ENCODE data around the gene DNAH14.
"Not testable (repeated sequence)": the region's sequence is repeated elsewhere in the genome, so short reads cannot be mapped to it uniquely, and the experiment has no call there.

DNAH14 gene

DNA sequence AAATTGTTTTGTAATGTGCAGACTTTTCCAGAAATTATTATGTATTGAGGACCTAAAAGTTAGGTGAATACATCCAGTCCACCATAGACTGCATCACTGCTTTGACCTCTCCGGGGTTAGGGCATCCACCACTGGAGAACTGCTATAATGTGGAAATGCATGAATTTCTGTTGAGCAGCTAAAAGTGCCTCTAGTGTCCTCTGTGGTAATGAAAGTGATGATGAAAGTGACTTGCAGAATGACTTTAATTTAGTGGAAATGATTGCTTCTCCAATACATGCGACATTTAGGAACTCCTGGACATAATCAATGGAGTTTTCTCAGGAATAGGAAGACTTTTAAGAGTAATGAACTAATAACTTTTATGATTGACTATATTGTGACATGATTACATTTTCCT lies 327.6 kb downstream of the DNAH14 start:
- DNase-seq (ENCODE audit: low read depth), result no peak

DNA sequence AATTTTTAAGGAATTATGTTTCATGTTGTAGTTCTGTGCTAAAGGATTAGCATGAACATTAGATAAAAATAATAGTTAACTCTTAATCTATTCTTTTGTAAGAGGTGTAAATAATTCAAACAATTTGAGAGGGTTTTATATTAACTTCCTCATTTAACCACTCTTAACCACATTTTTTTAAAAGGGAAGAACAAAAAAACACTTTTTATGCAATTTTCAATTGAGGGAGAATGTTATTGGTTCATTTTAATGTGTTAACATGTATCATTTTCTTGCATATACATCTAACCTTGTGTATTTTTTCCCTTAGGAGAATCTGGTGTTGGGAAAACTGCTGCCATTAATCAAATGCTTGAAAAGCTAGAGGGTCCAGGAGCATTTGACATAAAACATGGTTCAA lies 329.3 kb downstream of the DNAH14 start:
- DNase-seq (ENCODE audit: low read depth), result no peak

DNA sequence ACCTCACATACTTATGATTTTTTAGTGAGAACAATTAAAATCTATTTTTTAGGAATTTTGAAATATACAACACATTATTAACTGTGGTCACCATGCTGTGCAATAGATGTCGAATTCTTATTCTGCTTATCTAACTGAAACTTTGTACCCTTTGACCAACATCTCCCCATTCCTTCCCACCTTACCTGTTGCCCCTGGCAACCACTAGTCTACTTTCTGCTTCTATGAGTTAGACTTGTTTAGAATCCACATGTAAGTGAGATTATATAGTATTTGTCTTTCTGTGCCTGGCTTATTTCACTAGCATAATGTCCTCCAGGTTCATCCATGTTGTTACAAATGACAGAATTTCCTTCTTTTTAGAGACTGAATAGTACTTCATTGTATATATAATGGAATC lies 330.1 kb downstream of the DNAH14 start:
- DNase-seq (ENCODE audit: low read depth), result no peak

DNA sequence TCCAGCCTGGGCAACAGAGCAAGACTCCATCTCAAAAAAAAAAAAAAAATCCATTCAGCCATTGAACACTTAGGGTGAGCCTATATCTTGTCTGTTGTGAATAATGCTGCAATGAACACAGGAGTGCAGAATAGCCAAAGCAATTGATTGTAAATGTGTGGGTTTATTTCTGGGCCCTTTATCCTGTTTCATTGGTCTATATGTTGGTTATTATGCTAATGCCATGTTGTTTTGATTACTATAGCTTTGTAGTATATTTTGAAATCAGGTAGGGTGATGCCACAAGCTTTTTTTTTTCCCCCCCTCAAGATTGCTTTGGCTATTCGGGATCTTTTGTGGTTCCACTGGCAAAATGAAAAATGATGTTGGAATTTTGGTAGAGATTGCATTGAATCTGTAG lies 330.8 kb downstream of the DNAH14 start:
- no peak for DNase-seq (ENCODE audit: low read depth)

DNA sequence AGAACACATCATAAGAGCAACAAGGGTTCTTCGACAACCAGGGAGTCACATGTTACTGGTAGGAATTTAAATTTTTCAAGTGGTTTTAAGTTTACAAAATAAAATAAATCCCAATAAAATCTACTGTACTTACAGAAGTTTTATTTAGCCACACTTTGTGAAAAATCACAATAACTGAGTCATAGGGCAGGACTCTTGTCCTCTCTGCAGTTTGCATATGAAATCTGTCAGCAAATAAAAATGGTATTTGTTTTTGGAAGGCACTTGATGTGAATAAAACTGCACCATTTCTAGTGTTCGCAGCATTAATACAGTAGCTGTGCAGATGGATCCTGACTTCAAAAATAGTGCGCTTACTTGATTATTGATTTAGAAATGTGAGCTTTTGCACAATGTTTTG lies 348.0 kb downstream of the DNAH14 start:
- DNase-seq (ENCODE audit: low read depth), result no peak

DNA sequence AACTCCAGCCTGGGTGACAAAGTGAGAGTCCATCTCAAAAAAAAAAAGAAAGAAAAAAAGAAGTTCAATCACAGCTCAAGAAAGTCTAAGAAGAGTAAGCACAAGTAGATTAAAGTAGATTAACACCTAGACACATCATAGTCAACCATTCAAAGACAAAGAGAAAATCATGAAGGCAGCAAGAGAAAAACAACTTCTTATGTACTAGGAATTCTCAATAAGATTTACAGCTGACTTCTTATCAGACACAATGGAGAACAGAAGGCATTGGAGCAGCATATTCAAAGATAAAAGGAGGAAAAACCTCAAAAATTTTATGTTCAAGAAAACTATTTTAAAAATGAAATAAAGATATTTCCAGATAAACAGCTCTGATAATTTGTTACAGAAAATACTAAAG lies 351.1 kb downstream of the DNAH14 start:
- DNase-seq (ENCODE audit: low read depth), result no peak

DNA sequence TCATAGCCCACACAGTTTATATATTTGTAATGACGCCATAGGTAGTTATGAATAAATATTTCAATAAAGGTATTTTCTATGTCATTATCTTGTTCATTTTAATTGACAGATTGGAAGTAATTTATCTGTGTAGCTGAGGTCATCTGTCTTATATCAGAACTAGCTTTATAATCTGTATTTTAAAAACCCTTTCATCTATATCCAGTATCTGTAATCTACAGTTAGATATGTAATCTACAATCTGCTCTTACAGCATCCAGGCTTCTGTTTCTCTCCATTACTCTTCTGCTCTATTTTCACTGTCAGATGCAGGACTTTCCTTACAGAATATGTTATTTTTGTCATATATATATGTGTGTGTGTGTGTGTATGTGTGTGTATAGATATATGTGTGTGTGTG lies 360.8 kb downstream of the DNAH14 start:
- no peak for DNase-seq (ENCODE audit: low read depth)

DNA sequence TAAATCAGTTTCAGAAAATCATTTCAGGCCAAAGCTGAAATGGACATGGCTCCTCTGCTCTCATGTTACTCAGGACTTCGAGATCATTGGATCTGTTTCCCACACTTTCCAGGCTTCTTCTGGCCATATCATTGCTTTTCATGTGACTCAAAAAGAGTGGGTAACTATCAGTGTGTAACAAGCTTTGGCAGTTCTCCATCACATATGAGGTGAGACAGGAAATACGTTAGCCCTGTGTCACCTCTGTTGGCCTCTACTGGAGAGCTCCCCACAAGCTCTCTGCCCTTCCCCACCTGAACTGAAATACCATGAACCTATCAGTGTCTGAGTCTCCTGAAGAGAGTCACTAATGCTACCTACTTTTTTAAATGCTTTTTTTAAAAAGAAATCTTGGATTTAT lies 370.1 kb downstream of the DNAH14 start:
- no peak for DNase-seq (ENCODE audit: low read depth)

DNA sequence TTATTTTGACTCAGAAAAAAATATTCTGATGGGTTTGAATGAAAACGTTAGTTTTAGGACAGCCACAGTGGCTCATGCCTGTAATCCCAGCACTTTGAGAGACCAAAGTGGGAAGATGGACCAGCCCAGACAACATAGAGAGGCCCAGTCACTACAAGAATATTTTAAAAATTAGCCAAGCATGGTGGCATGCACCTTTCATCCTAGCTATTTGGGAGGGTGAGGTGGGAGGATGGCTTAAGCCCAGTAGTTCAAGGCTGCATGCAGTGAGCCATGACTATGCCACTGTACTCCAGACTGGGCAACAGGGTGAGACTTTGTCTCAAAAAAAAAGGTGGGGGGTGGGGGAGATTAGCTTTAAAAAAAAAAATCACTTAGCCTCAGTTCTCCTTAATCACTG lies 370.9 kb downstream of the DNAH14 start:
- no peak for DNase-seq (ENCODE audit: low read depth)

DNA sequence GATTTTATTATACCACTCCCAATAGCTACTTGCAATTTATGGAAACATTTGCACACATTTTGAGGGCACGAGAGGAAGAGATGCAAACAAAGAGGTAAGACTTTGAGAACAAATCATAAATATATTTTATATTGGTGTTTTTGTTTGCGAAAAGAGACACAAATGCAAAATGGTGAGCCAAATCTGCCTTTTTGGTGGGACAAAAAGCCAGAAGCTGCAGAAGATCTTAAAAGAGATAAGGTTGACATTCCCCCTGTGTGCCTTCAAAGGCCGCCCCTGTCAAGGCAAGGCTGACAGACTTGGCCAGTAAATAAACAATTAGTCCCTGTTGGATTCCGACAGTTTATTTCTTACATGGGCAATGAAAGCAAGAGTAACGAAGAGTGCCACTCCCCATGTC lies 375.5 kb downstream of the DNAH14 start:
- no peak for DNase-seq (ENCODE audit: low read depth)

DNA sequence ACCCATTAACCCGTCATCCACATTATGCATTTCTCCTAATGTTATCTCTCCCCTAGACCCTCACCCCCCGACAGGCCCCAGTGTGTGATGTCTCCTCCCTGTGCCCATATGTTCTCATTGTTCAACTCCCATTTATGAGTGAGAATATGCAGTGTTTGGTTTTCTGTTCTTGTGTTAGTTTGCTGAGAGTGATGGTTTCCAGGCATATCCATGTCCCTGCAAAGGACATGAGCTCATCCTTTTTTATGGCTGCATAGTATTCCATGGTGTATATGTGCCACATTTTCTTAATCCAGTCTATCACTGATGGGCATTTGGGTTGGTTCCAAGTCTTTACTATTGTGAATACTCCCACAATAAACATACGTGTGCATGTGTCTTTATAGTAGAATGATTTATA lies 381.1 kb downstream of the DNAH14 start:
- DNase-seq (ENCODE audit: low read depth), result not testable (repeated sequence)

DNA sequence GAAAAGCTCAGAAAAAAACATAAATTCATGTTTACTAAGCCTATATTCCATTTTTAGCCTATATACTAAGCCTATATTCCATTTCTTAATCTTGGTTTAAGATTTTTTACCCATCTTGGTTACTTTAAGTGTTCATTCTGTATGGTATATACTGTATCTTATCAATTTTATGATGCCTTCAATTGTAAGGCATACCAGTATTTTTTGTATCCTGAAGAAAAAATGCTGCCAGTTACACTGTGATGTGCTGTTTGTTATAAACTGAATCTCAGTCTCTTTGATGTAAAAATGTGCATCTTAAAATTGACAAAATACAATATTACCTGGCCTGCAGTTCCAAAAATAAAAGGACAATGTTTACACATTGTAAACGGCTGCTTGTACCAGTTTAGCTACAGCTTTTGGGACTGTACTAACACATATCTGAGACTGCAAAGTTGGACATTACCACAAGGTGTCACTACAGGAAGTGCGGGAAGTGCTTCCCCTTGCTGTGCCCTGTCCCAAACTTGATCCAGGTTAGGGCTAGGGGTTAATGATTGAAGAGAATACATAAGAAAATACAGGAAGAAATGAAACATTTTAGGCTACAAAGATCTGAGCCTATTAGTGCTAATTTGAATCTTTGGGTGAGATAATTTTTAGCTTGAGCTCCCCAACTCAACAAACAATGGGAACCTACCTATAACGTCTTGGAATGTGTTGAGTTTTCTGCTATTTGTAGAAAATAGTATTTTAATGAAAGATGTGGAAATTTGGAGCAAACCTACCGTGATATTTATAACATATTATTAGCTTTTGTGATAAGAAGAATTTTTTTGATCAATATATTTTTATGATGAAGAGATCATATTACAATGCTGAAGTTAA lies 389.5 kb downstream of the DNAH14 start:
- no peak for DNase-seq (ENCODE audit: low read depth)

DNA sequence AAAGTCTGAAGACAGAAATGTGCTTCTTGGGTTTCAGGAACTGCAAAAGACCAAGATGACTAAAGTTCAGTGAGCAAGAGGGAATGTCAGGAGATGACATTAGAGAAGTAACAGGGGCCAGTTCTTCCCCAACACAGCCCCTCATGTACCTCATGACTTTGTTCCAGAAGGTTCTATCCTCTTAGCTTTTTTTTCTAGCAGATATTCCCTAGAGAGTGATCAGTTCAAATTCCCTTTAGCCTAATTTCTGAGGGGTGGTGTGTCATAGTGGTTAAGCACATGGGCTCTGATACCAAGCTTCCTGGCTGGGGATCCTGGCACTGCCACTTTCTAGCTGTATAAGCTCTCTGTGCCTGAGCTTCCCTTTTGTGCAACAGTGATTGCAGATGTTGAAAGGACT lies 390.4 kb downstream of the DNAH14 start:
- DNase-seq (ENCODE audit: low read depth), result no peak

DNA sequence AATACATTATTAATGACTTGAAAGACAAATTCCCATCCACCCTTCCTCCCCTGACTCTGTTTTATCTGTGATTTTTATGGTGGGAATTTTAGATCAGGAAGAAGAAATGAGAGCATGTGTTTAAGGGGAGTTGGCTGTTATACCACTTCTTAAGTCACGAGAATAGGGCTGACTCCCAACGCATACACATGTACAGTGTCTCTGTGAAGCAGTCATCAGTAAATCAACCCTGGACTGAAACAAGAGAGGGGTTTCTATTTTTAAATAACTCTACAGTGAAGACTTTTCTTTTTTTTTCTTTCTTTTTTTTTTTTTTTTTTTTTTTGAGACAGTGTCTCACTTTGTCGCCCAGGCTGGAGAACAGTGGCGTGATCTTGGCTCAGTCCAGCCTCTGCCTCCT lies 392.3 kb downstream of the DNAH14 start:
- no peak for DNase-seq (ENCODE audit: low read depth)

DNA sequence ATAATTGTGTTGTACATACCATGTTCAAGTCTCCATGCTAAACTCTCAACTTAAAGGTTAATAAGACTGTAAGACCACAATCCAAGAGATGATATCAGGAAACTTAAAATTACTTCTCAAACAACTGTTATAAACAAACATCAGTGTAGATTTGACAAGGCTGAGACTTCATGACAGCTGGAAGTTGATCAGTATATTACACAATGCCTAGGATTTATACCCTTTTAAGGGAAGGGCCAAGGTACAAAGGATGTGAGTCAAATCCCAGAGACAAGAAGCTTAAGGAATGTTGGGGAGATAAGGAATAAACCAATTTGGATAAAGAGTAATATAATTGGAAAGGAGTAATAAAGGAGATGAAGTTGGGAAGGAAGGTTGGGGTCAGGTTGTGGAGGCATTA lies 399.6 kb downstream of the DNAH14 start:
- no peak for DNase-seq (ENCODE audit: low read depth)

DNA sequence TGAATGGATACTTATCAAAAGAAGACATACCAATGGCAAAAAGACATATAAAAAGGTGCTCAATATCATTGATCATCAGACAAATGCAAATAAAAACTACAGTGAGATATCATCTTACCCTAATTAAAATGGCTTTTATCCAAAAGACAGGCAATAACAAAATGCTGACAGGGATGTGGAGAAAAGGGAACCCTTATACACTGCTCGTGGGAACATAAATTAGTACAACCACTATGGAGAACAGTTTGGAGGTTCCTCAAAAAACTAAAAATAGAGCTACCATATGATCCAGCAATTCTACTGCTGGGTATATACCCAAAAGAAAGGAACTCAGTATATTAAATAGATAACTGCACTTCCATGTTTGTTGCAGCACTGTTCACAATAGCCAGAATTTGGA lies 400.5 kb downstream of the DNAH14 start:
- not testable (repeated sequence) for DNase-seq (ENCODE audit: low read depth)

DNA sequence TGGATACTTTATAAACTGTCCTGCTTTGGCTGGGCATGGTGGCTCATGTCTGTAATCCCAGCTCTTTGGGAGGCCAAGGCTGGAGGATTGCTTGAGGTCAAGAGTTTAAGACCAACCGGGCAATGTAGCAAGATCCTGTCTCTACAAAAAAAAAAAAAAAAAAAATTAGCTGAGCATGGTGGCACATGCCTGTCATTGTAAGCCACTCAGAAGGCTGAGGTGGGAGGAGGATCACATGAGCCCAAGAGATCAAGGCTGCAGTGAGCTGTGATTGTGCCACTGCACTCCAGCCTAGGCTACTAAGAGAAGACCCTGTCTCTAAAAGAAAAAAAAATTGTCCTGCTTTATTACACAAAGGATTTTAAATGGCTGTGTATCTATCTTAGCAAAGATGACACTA lies 403.2 kb downstream of the DNAH14 start:
- no peak for DNase-seq (ENCODE audit: low read depth)

DNA sequence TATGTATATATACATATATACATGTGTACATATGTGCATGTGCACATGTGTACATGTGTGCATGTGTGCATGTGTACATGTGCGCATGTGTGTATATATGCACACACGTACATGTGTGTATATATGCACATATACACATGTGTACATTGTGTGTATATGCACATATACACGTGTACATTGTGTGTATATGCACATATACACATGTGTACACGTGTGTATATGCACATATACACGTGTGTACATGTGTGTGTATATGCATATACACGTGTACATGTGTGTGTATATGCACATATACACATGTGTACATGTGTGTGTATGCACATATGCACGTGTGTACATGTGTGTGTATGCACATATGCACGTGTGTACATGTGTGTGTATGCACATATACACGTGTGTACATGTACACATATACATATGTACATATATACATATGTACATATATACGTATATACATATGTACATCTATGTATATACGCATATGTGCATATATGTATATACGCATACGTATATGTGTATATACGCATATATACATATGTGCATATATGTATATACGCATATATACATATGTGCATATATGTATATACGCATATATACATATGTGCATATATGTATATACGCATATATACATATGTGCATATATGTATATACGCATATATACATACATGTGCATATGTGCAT lies 405.8 kb downstream of the DNAH14 start:
- not testable (repeated sequence) for DNase-seq (ENCODE audit: low read depth)

DNA sequence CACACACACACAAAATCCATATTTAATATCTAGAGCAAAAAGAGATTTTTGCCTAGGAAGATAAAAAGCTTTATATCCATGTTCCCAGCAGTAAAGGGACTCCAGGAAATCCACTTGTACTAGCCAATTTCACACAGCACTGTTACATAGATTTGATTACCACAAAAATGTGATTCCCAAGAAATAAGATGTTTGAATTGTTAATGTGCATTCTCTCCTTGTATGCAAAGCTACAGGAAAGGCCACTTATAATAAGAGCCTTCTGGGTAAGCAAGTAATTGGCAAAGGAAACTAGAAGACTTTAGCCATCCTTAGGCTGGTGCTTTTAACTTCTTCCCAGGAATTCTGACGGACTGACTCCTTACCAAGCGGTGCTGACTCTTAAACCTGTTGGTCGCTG lies 409.1 kb downstream of the DNAH14 start:
- no peak for DNase-seq (ENCODE audit: low read depth)

DNA sequence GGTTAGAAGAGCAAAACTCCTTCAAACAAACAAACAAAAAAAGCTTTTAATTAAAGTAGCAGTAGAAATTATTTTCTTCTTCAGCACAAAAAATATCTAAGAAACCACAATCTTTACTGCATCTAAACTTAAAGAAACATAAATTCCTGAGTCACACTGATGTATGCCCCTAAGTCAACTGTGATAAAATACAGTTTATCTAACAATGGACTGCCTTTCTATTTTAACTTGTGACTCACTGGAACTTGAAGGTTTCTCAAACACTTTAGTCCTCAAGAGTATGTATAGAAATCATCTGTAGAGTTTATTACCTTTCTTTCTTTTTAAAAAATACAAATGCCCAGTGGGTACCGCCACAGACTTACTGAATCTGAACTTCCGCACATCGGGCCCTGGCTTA lies 412.2 kb downstream of the DNAH14 start:
- DNase-seq (ENCODE audit: low read depth), result no peak

DNA sequence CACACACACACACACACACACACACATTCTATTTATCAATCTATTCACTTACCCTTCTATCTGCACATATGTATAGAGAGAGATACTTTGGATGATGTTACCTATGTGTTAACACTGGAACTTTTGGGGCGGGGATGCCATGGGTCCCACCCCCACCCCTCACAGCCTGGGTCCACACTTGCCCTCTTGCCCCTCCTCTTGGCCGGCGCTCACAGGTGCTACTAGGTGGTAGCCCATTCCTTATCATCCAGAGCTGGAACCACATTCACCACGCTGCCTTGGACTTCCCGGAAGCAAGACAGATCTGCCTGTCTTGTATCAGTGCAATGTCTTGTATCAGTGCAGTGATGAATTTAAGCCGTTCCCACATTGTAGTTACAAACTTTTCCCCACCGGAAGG lies 413.2 kb downstream of the DNAH14 start:
- no peak for DNase-seq (ENCODE audit: low read depth)

DNA sequence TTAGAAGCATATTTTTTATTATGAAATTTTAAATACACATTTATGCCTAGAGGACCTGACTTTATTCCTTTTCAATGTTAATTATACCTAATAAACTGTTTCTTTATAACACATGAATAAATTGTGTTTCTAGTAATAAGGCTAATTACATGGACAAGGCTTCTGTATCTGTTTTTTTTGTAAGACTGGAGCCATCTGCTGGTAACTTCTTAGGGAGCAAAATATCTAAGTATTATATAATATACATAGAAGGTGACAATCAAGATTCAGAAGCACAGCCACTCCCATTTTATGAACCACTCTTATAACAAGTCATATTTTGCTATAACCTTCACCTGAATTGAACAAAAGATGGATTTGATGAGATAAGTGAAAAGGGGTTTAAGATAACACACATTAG lies 414.1 kb downstream of the DNAH14 start:
- no peak for DNase-seq (ENCODE audit: low read depth)

DNA sequence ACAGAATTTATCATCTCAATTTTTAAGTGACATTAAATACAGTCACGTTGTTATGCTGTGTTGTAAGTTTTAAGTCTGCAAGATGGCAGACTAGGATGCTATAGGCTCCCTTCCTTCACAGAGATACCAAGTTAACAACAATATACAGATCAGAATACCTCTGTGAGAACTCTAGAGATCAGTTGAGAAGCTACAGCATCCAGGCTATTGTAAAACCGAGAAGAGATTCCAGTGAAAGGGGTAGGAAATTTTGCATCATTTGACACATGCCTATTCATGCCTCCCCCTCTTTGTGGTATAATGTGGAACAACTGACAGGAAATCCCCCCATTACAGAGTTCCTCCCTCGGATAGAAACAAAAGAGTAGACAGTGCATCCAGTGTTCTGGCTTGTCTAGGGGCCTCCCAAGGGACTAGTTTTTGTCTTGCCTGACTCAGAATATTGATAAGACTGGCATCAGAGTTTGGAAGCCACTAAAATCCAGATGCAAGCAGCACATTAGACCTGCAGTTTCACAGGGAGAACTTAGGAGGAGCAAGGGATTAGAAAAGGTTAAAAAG lies 417.7 kb downstream of the DNAH14 start:
- DNase-seq (ENCODE audit: low read depth), result no peak

Measured in activated gamma-delta T cell treated with anti-CD3 and anti-CD28 coated beads, Interleukin-2, amount 50 U/mL, for 16 hours (primary cell).